Thymus (tissue), 14 donors: ENCODE data around the gene TMEM169. TPM values are rescaled to one million over a fixed set of nuclear protein-coding genes. Genes with fewer than 3 reads are reported as not detected.

Source experiments
- DNase-seq, 9 donors: peaks; one replicate each; pipeline ENCODE4 v3.0.0-alpha.2; 2013; ENCODE audit warnings: low spot score in 9 of 9, low read depth in 6 of 9, missing footprints in 1 of 9
- H3K27ac ChIP-seq, 2 donors: one replicate each; pipeline ENCODE4 v1.5.1; 2013; ENCODE audit warnings: control low read depth in 1 of 2, low read depth in 1 of 2, low read length in 1 of 2, mild to moderate bottlenecking in 1 of 2, moderate library complexity in 1 of 2
- H3K27me3 ChIP-seq, 2 donors: one replicate each; pipeline ENCODE4 v1.5.1; 2013; ENCODE audit warnings: low read length in 1 of 2; ENCODE audit not compliant: control insufficient read depth in 2 of 2, insufficient read depth in 1 of 2
- H3K36me3 ChIP-seq, 2 donors: one replicate each; pipeline ENCODE4 v1.5.1; 2013; ENCODE audit warnings: low read length in 1 of 2, mild to moderate bottlenecking in 1 of 2, moderate library complexity in 1 of 2; ENCODE audit not compliant: control insufficient read depth in 2 of 2, insufficient read depth in 2 of 2
- H3K4me1 ChIP-seq, 2 donors: one replicate each; pipeline ENCODE4 v1.5.1; 2013; ENCODE audit warnings: low read length in 2 of 2; ENCODE audit not compliant: control insufficient read depth in 2 of 2, insufficient read depth in 2 of 2
- H3K4me3 ChIP-seq, 2 donors: one replicate each; pipeline ENCODE4 v1.5.1; 2013; ENCODE audit warnings: low read length in 2 of 2, control low read depth in 1 of 2, mild to moderate bottlenecking in 1 of 2
- H3K9me3 ChIP-seq, 2 donors: one replicate each; pipeline ENCODE4 v1.5.1; 2013; ENCODE audit warnings: low read length in 1 of 2, mild to moderate bottlenecking in 1 of 2; ENCODE audit not compliant: control insufficient read depth in 2 of 2, insufficient read depth in 1 of 2
- WGBS: extraction: QIAGEN DNeasy Blood & Tissue Kit; methylation state at CpG from one replicate; pipeline ENCODE4 v1.1.7; 2013; 5-methylcytosine and 5-hydroxymethylcytosine counted together
- long read RNA-seq, 10 donors: transcript quantifications; one replicate each; lab custom pipeline, GENCODE V29; 2026
- polyA plus RNA-seq: library from polyadenylated mRNA; stranded (reverse); fragments of 200-250 nt; gene quantifications from one replicate; pipeline ENCODE4 v1.2.3, GENCODE V29; 2013
- total RNA-seq: library from RNA; stranded (reverse); fragments of 120-200 nt; gene quantifications from one replicate; pipeline ENCODE4 v1.2.4, GENCODE V29; 2013
- donor health status: healthy.

TMEM169 gene
- total RNA-seq, result 1.1 TPM
- 1.0 TPM for polyA plus RNA-seq
- long read RNA-seq, donor 1, partial matches to known transcripts, result 0 of 1 reads
- long read RNA-seq, donor 1, other reads (novel, unspliced or antisense), result 0 of 1 reads
- long read RNA-seq, donor 2, result 0 reads
- long read RNA-seq, donor 3, result 0 reads
- long read RNA-seq, donor 4, result 0 reads
- long read RNA-seq, donor 5, result 0 reads
- long read RNA-seq, donor 6, result 0 reads
- long read RNA-seq, donor 7, result 0 reads
- long read RNA-seq, donor 8, result 0 reads
- long read RNA-seq, donor 9, result 0 reads
- long read RNA-seq, donor 10, partial matches to known transcripts, result 0 of 1 reads
- long read RNA-seq, donor 10, other reads (novel, unspliced or antisense), result 0 of 1 reads

GRCh38 chr2:216081487-216082116 is at the start of gene TMEM169, which contains the start of gene PECR:
Gene TMEM169 (plus strand): TSS chr2:216081919. CDS start chr2:216095964, 14,045 bp downstream.
Gene PECR (minus strand): TSS chr2:216081809. CDS start chr2:216081741, 68 bp downstream.
- 1% methylated on average over 44 of the region's 44 CpGs for whole genome bisulfite sequencing
- peak in 5 of 9 donors; percentile 40 to 72 (median 58) for DNase-seq

GRCh38 chr2:216031960-216032689 is 49.6 kb upstream of the TMEM169 start:
- H3K27ac ChIP-seq, result no peak overlapping the region
- H3K9me3 ChIP-seq, result no peaks in the 10 kb centered on the region
- H3K4me1 ChIP-seq, result peaks cover 3% of the 10 kb centered on the region in 2 donors
- no peaks in the 10 kb centered on the region for H3K27me3 ChIP-seq
- 100% methylated on average over 1 of the region's 1 CpG for WGBS
- H3K4me3 ChIP-seq, result no peak overlapping the region
- peak in 1 of 9 donors; percentile 60 for DNase-seq
- peaks cover 0 to 3% of the 10 kb centered on the region in 2 donors for H3K36me3 ChIP-seq

More at GRCh38 chr2:216081487-216082116, at the start of gene TMEM169, which contains the start of gene PECR:
- Histone ChIP-seq H3K36me3 (no peaks in the 10 kb centered on the region), H3K27ac (peak within 1 kb of the TSS; percentile 55 to 58), H3K4me1 (peaks cover 26 to 43% of the 10 kb centered on the region in 2 donors), H3K4me3 (peak within 1 kb of the TSS; percentile 59 to 77), H3K27me3 (no peaks in the 10 kb centered on the region), H3K9me3 (no peaks in the 10 kb centered on the region)

- Histone ChIP-seq H3K9me3 (no peaks in the 10 kb centered on the region), H3K4me1 (peaks cover 3% of the 10 kb centered on the region in 2 donors), H3K27me3 (no peaks in the 10 kb centered on the region), H3K4me3 (no peak overlapping the region), H3K36me3 (peaks cover 0 to 3% of the 10 kb centered on the region in 2 donors), H3K27ac (no peak overlapping the region)
- DNase-seq, result no peak
- 97% methylated on average over 3 of the region's 3 CpGs for WGBS
Observed at GRCh38 chr2:216033403-216033802, 48.3 kb upstream of the TMEM169 start.

GRCh38 chr2:216034065-216034464 is 47.7 kb upstream of the TMEM169 start:
- WGBS, result 97% methylated on average over 1 of the region's 1 CpG
- Histone ChIP-seq H3K27me3 (no peaks in the 10 kb centered on the region), H3K36me3 (peaks cover 0 to 3% of the 10 kb centered on the region in 2 donors), H3K4me1 (peaks cover 3% of the 10 kb centered on the region in 2 donors), H3K9me3 (no peaks in the 10 kb centered on the region), H3K27ac (no peak overlapping the region), H3K4me3 (no peak overlapping the region)
- peak in 7 of 9 donors; percentile 63 to 87 (median 76) for DNase-seq

GRCh38 chr2:216039918-216040317 is 41.8 kb upstream of the TMEM169 start:
- H3K9me3 ChIP-seq, result no peaks in the 10 kb centered on the region
- no peaks in the 10 kb centered on the region for H3K4me1 ChIP-seq
- no peak overlapping the region for H3K4me3 ChIP-seq
- peaks cover 0 to 3% of the 10 kb centered on the region in 2 donors for H3K36me3 ChIP-seq
- WGBS, result 97% methylated on average over 3 of the region's 3 CpGs
- no peaks in the 10 kb centered on the region for H3K27me3 ChIP-seq
- DNase-seq, result no peak
- no peak overlapping the region for H3K27ac ChIP-seq

- H3K27ac ChIP-seq, result no peak overlapping the region
- WGBS, result 97% methylated on average over 2 of the region's 2 CpGs
- peaks cover 0 to 3% of the 10 kb centered on the region in 2 donors for H3K36me3 ChIP-seq
- H3K9me3 ChIP-seq, result no peaks in the 10 kb centered on the region
- DNase-seq, result no peak
- H3K4me1 ChIP-seq, result no peaks in the 10 kb centered on the region
- H3K27me3 ChIP-seq, result no peaks in the 10 kb centered on the region
- H3K4me3 ChIP-seq, result no peak overlapping the region
Observed at GRCh38 chr2:216041438-216041837, 40.3 kb upstream of the TMEM169 start.

GRCh38 chr2:216043949-216044348 is 37.8 kb upstream of the TMEM169 start:
- Histone ChIP-seq H3K4me1 (no peaks in the 10 kb centered on the region), H3K27me3 (no peaks in the 10 kb centered on the region), H3K36me3 (peaks cover 0 to 3% of the 10 kb centered on the region in 2 donors), H3K4me3 (no peak overlapping the region), H3K27ac (no peak overlapping the region), H3K9me3 (no peaks in the 10 kb centered on the region)
- no peak for DNase-seq
- 98% methylated on average over 5 of the region's 5 CpGs for WGBS

GRCh38 chr2:216044883-216045486 is 36.7 kb upstream of the TMEM169 start:
- no peak for DNase-seq
- Histone ChIP-seq H3K4me3 (no peak overlapping the region), H3K36me3 (peaks cover 0 to 3% of the 10 kb centered on the region in 2 donors), H3K9me3 (no peaks in the 10 kb centered on the region), H3K4me1 (no peaks in the 10 kb centered on the region), H3K27me3 (no peaks in the 10 kb centered on the region), H3K27ac (no peak overlapping the region)
- 95% methylated on average over 5 of the region's 5 CpGs for WGBS
